HG03520 (cell line): ENCODE measurements around the gene SLAIN2.

Experiments
- ATAC-seq: cut with Tn5 transposase; IDR thresholded peaks from one replicate; pipeline ENCODE4 v1.9.1; 2021; ENCODE audit warnings: mild to moderate bottlenecking, moderate library complexity; ENCODE audit not compliant: unreplicated experiment

Gene SLAIN2

GRCh38 chr4:48369248-48369647 is 27.9 kb downstream of the SLAIN2 start:
- ATAC-seq, result no peak

GRCh38 chr4:48369771-48370170 is 28.4 kb downstream of the SLAIN2 start:
- no peak for ATAC-seq

DNA sequence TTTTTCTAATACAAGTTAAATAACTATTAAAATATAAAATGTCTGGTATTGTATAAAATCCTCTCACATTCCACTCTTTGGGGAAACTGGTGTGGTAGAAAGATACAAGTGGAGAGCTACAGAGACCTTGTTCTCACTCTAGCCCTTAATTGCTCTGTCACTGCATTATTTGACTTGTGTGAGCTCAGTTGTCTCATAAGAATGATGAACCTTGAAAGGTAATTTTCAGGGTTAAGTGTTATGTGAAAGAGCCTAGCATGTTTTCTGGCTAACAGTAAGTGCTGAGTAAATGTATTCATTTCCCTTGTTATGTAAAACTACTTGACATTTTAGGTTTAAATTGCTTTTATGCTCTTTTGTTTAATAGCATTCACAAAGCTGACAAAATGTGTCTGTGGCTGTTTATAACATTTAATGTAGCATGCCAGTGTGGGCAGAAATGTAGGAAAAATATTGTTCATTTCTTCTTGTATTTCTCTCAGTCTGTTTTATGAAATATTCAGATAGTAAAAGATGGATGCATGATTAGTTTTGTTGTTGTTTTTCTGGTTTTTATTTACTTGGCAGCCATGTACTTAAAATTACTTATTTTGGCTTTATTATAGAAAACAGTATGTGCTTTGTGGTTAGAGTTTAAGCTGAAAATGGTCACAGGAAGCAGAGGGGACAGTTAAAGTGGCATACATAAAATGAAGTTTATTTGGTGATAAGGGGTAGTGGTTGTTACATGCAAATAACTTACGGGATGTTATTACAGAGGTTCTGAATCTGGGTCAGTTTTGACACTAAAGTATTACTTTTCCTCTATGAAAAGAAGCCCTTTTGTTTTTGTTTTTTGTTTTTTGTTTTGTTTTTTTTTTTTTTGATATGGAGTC is 29.2 kb downstream of the SLAIN2 start:
- ATAC-seq, result no peak

GRCh38 chr4:48372272-48372671 is 30.9 kb downstream of the SLAIN2 start:
- no peak for ATAC-seq

GRCh38 chr4:48375651-48376304 is 34.4 kb downstream of the SLAIN2 start:
- no peak for ATAC-seq

DNA sequence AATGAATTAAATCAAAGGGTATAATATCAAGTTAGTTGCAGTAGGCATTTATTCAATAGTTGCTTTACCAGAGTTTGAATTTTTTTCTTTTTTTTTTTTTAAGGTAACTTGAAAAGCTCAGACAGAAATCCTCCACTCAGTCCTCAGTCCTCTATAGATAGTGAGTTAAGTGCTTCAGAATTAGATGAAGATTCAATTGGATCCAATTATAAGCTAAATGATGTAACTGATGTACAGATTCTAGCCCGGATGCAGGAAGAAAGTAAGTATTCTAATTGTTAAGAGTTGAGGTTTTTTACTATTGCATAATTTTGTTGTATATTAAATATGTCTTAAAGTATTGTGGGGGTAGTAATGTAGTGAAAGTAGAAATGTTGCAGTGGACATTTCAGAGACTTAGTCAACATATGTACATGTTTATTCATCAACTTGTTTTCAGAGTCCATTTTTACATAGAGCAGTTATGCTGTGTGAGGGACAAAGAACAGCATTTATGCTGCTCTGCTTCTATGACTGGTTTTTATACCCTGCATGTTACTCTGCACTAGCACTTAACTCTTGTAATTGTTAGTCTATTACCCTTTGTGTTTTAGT is 38.4 kb downstream of the SLAIN2 start:
- ATAC-seq, result no peak

DNA sequence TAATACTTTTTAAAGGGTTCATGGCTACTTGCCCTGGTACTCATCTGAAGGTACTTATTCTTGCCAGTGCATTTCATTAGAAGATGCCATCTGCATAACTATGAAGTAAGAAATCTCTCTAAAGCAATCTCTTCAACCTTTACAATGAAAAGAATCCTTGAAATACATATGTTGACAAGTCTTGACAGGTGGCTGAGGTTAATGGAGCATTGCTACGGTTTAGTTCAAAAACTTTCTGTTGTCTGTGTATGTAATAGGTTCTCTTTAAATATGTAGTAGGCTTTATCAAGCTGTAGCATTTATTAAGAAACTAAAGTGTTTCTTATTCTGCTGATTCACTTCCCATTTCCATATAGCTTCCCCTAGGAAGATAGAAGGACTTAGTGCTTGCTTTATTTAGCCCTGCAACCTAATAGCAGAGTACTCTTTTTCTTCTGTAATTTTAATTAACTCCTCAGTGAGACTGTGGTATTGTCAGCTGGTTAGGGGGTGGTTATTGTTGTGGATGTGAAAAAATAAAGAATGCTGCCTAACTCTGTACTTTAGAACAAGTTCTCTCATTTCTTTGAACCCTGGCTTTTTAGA is 39.3 kb downstream of the SLAIN2 start:
- no peak for ATAC-seq

- no peak for ATAC-seq
Measured at GRCh38 chr4:48388525-48389154, 47.3 kb downstream of the SLAIN2 start.

DNA sequence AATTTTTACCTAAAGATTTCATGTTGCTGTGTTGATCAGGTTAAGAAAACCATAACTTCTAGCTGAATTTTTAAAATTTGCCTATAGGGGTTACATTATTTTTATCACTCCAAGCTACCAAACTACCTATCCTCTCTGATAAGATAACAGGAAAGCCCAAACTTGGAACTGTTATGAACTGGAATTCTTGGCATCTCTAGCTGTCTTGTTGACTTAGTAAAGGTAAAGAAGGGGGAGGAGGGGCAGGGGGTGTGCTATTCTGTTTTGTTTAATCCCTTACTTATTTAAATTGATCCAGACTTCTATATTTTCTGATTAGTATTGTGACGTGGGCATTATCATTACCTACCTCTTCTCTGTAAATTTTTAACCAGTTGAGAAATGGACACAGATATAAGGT is 54.7 kb downstream of the SLAIN2 start:
- no peak for ATAC-seq

- ATAC-seq, result no peak
Measured at GRCh38 chr4:48400416-48400815, 59.1 kb downstream of the SLAIN2 start.

DNA sequence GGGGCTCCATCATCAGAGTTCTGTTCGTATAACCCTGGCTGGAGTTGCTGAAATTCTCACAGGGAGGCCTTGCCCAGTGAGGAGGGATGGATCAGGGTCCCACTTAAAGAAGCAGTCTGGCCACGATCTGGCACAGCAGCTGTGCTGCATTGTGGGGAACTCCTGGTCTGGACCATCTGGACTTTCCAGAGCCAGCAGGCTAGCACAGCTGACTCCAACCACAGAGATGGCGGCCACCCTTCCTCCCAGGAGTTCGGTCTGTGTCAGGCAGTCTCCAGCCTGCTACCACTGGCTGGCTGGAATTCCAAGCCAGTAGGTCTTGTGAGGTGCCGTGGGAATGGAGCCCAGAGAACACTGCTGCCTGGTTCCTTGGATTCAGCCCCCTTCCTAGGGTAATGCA is 62.0 kb downstream of the SLAIN2 start:
- no peak for ATAC-seq

GRCh38 chr4:48403779-48404178 is 62.5 kb downstream of the SLAIN2 start:
- ATAC-seq, result no peak

DNA sequence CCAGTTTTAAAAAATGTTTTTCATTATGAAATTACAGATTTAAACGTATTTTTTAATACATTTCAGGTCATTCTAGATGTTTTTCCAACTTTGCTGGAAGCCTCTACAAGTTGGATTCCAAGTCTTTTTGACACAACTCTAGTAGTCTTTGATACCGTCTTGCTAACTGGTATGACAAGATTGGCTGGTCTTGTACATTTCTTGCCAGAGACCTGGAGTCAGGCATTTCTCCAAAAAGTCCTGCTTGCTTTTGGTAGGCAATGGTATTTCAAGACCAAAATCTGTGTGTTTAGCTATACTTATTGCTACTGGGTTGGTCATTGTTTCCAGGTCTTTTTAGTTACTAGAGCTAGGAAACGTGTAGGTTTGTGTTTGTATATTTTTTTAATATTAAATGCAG is 64.6 kb downstream of the SLAIN2 start:
- no peak for ATAC-seq

- no peak for ATAC-seq
Measured at GRCh38 chr4:48409203-48409602, 67.9 kb downstream of the SLAIN2 start.

- ATAC-seq, result no peak
Measured at GRCh38 chr4:48410812-48411211, 69.5 kb downstream of the SLAIN2 start.

- no peak for ATAC-seq
Measured at GRCh38 chr4:48420144-48420543, 78.8 kb downstream of the SLAIN2 start.

DNA sequence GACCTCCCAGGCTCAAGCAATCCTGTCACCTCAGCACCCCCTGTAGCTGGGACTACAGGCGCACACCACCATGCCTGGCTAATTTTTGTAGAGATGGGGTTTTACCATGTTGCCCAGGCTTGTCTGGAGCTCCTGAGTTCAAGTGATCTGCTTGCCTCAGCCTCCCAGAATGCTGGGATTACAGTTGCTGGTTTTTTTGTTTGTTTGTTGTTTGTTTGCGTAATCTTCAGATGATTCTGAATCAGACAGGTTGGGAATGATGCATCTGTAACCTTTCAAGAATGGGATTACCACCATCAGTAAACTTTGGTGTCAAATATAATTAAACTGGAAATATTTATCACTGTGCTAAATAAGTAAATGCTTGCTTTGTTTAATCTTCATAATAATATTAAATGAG is 79.8 kb downstream of the SLAIN2 start:
- ATAC-seq, result no peak

DNA sequence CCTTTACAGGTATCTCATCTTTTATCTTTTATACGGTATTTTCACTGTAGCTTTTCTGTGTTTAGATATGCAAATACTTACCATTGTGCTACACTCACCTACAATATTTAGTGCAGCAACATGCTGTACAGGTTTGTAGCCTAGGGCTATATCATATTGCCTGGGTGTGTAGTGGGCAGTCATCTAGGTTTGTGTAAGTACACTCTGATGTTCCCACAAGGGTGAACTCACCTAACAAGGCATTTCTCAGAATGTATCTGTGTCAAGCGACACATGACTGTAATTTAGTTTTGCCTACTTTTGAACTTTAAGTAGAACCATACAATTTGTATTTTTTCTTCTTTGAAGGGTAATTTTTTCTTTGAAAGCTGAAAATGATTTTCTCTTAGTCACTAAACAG is 87.6 kb downstream of the SLAIN2 start:
- no peak for ATAC-seq

- no peak for ATAC-seq
Measured at GRCh38 chr4:48429709-48430474, 88.6 kb downstream of the SLAIN2 start.

GRCh38 chr4:48431401-48431800 is 90.1 kb downstream of the SLAIN2 start:
- ATAC-seq, result no peak
